ENCODE measurements around the gene KRT35.

DNA sequence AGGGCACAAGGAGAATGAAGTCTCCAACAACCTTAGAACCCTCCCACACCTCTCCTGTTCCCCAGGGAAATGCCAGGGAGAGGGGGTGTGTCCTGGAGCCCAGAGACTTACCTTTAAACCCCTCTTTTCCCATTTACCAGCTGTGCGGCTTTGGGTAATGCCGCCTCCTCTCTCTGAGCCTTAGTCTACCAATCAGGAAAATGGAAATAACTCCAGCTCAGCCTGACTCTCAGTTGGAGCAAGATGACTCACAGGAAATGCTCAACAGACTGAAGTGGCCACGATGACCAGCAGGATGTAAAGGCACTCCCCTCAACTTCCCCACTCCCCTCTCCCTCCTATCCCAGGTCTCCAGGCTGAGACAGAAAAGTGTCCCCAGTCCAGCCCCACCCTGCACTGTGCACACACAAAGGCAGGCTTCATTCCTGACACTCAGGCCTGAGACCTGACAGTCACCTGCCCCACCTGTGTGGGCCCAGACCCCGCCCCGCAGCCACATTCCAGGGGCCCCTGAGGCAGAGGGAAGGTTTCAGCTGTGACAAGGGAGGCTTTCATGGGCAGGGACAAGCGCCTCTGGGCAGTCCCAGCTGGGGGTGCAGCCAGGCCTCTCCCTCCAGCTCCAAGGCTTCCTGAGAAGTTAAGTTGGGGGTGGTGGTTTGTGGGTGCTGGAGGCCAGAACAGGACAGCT is 40.8 kb upstream of the KRT35 start:
- TF ChIP-seq EZH2 (IDR thresholded peaks at IDR 0.05; ENCODE audit: insufficient read depth, poor library complexity, severe bottlenecking) (no peak), EZH2phosphoT487 (IDR thresholded peaks at IDR 0.05; ENCODE audit: insufficient read depth, low read depth) (no peak)
